Epithelial cell of proximal tubule (primary cell): ENCODE data around the gene PCNA. TPM values are rescaled to one million over a fixed set of nuclear protein-coding genes. Genes with fewer than 3 reads are reported as not detected.

ENCODE experiments used
- DNase-seq: peaks from one replicate; pipeline ENCODE4 v3.0.0-alpha.2; 2011; ENCODE audit warnings: low read depth
- H3K4me3 ChIP-seq: 2 replicates; pipeline ENCODE4 v1.5.1; 2011; ENCODE audit warnings: low read depth, mild to moderate bottlenecking, low read length
- total RNA-seq: library from RNA; depleted of rRNA; stranded (reverse); fragments of >200 nt; gene quantifications from 2 replicates; pipeline ENCODE4 v1.2.3, GENCODE V29; 2015
- TF ChIP-seq, protein P1 (sequence below): conservative IDR thresholded peaks from 2 replicates; pipeline ENCODE4 v1.5.1; 2012; ENCODE audit warnings: low read depth, mild to moderate bottlenecking, low read length

The PCNA gene
- total RNA-seq, 1 donor from 2014 or later, result 327 TPM

DNA sequence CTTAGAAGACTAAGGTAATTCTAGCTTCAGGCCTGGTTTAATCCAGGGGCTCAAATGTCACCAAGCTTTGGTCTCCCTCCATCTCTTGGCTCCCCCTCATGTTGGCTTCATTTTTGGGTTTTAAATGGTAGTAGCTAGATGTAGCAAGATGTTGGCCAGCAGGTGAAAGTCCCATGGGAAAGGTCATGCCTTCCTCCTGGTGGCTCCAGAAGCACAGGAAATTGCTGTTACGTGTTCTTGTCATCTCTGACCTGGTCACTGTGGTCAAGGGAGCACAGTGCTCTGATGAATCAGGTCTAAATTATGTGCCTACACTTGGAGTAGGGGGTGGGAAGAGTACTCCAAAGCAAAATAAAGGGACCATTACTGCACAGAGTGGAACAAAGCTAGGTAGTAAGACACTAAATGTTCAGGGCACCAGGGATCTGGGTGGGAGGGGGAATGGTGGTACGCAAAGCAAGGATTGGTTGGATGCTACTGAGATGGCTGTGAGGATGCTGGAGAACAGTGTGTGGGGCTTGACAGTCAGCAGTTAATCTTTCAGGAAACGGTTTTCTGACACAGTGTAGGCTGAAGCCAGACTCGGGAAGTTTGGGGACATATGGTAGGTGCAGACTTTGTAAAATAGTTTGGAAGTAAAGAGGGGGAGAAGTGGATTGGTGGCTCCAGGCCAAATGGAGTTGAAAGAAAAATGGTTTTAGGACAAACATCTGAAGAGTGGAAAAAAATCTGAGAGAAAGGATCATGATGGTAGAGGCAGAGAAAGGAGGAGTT, 37.1 kb upstream of the PCNA start:
- H3K4me3 ChIP-seq, result no peak overlapping the region
- peak; percentile 20 for DNase-seq
- TF ChIP-seq, protein P1, sequence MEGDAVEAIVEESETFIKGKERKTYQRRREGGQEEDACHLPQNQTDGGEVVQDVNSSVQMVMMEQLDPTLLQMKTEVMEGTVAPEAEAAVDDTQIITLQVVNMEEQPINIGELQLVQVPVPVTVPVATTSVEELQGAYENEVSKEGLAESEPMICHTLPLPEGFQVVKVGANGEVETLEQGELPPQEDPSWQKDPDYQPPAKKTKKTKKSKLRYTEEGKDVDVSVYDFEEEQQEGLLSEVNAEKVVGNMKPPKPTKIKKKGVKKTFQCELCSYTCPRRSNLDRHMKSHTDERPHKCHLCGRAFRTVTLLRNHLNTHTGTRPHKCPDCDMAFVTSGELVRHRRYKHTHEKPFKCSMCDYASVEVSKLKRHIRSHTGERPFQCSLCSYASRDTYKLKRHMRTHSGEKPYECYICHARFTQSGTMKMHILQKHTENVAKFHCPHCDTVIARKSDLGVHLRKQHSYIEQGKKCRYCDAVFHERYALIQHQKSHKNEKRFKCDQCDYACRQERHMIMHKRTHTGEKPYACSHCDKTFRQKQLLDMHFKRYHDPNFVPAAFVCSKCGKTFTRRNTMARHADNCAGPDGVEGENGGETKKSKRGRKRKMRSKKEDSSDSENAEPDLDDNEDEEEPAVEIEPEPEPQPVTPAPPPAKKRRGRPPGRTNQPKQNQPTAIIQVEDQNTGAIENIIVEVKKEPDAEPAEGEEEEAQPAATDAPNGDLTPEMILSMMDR, result no peak

DNA sequence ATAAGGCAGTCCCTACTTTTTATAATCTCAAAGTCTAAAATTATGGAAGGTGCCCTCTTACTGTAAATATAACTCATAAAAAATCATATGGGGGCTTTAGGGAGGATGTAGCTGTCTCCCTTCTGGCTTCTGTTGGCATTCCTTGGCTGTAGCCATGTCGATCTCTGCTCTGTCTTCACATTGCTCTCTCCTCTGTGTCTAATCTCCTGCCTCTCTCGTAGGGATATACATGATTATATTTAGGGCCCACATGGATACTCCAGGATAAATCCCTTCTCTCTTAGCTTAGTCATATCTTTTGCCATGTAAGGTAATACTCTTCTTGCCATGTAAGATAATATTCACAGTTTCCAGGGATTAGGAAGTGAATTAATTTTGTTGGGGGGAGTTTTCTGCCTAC, 35.6 kb upstream of the PCNA start:
- TF ChIP-seq, protein P1, result no peak
- H3K4me3 ChIP-seq, result no peak overlapping the region
- DNase-seq, result no peak

DNA sequence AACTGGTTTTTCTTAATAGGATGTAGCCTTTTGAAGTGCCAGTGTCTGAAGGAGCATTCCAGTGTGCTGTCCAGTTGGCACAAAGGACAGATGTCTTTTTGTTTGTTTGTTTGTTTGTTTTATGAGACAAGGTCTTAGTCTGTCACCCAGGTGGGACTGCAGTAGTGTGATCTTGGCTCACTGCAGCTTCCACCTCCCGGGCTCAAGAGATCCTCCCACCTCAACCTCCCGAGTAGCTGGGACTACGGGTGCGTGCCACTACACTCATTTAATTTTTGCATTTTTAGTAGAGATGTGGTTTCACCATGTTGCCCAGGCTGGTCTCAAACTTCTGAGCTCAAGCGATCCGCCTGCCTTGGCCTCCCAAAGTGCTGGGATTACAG, 34.8 kb upstream of the PCNA start:
- DNase-seq, result no peak
- H3K4me3 ChIP-seq, result no peak overlapping the region
- TF ChIP-seq, protein P1, result no peak

DNA sequence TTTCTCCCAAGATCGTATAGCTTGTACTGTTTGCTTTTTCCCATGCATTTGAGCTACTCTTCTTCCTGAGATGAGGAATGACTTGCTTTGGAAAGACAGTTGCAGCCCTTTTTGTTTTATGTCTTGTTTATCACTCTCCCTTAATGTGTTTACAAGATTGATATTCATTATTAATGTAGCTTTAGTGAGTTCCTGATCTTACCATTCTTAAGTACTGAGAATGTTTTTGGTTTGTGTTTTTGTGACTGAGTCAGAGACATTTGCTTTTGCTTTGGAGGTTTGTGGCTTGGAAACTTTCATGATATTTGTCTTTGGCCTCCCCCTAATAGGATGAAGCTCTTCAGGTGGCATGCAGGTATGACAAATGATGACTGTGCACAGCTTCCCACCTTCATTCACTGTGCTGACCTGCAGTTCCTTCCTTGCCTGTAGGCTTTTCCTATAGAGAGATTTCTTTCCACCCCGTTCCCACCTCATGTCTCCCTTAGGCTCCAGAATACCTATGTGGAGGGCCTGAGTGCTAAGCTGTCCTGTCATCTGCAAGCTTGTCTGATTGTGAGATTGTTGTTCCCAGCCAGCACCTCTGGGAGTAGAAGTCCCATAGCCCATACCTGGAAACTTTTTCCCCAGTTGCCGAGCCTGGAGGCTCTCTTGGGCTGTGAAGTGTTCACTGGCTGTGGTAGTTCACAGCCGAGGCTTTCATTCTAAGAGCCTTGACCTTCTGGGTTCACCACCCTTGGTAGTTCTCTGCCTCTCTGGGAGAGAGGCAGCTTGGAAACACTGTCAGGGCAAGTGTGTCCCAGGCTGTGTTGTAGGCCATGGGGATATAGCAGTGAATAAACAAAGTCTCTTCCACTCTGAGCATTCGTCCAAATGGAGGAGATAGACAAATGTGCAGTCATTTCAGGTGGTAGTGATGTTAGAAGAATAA, 34.1 kb upstream of the PCNA start:
- DNase-seq, result no peak
- H3K4me3 ChIP-seq, result no peak overlapping the region
- TF ChIP-seq, protein P1, result no peak

DNA sequence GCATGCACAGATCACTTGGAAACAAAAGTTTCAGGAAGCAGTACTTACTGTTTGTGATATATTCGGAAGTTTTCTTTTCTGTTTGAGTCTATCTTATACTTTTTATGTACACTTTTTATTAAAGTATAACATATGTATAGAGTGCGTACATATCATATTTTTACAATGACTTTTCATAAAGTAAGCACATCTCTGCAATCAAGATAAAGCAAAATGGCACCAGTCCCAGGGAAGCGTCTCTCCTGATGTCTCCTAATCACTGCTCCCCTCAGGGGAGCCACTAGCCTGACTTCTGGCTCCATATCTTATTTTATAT, 33.4 kb upstream of the PCNA start:
- no peak overlapping the region for H3K4me3 ChIP-seq
- TF ChIP-seq, protein P1, result no peak
- DNase-seq, result no peak

DNA sequence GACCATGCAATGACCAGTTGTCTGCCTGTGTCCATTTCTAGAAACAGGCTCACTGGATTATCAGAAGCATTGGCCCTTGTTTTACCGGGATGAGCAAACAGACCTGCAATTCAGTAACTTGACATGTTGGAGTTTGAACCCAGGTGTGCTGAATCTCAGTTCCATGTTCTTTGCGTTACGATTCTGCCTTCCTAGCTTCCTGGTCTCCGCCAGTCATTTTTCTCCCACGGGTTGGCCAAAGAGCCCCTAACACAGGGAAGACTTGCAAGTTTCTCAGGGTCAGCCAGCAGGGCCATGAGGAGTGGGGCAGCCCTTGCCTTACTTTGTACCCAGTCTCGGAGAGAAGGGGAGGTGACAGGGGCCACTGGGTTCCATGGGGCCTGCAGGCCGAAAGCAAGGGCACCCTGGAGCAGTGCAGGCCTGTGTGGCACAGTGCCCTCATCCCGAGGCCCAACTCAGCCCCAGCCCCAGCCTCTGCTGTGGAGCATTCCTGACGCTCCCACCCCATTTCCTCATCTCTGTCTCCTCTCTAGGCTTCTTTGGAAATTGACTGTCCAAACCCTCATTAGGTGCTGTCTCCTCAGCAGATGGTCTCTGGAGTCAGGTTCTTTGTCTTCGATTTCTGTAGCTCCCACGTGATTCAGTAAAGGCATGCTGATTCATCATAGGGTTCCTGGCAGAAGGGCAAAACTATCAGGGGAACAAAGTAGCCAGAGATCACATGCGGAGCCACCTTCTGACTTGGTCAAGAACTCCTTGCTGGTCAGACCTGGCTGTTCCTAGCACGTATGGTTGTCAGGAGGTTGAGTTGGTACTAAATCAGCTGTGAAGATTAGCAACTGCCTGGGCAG, 30.7 kb upstream of the PCNA start:
- no peak overlapping the region for H3K4me3 ChIP-seq
- TF ChIP-seq, protein P1, result no peak
- peak; percentile 60 for DNase-seq
